Activated CD4-positive, alpha-beta T cell treated with anti-CD3 and anti-CD28 coated beads, Interleukin-2, amount 50 U/mL, for 24 hours (primary cell): ENCODE results near the gene RCHY1.
"Not testable (repeated sequence)": the region's sequence is repeated elsewhere in the genome, so short reads cannot be mapped to it uniquely, and the experiment has no call there.

Experiments used
- DNase-seq, 2 donors: peaks; one replicate each; pipeline ENCODE4 v3.0.0-alpha.2; 2020; ENCODE audit warnings: low read depth in 1 of 2, low spot score in 1 of 2

The RCHY1 gene

GRCh38 chr4:75516144-75516543 is 1.9 kb upstream of the RCHY1 start:
- DNase-seq: no peak

DNA sequence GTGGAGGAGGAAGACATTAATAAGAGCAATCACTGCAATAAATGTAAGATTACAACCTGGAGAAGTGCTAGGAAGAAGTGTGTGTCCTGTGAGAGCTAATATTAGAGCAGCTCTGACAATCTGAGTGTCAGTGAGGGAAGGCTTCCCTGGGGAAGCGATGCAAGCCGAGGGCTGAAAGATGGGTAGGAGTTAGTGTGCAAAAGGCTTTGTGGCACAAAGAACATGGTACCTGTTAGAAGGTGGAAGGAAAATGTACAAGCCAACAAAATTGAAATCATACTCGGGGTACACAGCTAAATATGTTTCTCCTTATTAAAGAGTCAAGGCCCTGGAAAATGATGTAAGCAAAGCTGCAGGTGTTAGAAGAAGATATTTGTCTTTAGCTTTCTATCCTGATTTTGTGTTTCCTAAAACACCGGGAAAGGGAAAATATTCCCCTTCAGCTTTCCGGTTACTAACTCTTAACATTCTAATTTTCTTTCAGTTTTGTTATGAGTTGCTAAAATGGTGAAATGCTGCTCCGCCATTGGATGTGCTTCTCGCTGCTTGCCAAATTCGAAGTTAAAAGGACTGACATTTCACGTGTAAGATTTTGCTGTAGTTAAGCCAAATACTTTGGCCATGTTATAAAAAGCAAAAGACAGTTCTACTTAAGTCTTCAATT is 878 bp upstream of the RCHY1 start:
- peak in 1 of 2 donors; percentile 1 for DNase-seq

DNA sequence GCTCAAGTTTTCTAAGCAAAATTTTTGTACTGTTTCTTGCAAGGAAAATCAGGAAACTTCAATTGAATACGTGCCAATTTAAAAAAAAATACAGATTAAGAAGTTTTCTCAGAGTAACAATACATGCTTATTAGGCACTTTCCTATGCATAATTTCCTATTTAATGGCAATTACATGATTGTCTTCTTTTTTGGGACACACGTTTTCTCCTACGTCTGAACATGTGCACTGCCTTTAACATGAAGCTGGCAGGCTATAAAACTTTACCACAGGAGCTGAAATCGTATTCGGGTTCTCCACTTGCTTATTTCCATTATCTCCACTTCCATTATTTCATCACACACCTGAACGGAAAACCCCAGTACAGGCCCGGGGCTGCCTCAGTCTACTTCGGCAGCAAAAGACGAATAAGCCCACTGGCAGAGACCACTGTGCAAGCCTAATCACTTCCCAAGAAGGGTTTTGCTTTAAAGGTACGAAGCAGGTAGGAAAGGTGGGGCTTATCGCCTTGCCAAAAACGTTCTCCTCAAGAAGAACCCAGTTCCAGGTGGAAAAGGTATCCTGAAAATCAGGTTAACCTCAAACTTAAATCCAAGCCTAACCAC is 575 bp downstream of the RCHY1 start:
- DNase-seq: peak in 1 of 2 donors; percentile 1

DNA sequence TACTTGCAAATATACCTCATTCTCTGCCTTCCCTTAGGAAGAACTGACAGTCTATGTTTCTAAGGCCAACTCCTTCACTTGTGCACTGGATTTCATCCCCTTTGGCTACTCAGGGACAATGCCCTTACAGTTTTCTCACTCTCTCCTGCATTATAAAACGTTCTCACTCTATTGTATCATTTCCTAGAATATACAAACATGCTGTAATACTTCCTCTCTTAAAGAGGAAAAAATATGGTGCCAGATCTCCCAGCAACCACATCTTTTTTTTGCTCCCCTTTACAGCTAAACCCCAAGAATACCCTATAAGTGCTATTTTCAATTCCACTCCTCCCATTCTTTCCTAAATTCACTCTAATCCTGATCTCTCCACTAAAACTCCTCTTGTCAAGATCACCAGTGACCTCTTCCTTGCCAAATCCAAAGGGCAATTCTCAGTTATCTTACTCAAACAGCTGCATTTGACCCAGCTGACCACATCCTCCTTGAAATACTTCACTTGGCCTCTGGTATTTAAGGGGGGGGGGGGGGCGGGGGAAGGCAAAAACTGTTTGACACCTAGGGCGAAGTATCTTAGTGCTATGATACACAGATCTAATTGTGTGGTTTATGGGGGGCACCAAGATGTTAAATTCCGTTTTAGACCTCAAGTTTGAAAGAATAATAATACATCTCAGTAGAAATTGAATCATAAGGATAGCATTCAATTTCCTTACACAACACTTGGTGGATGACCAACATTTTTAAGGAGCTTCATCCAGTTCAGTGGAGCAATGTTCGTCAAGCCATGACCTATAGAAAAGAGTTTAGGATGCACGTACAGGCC is 1.6 kb downstream of the RCHY1 start:
- DNase-seq: no peak

DNA sequence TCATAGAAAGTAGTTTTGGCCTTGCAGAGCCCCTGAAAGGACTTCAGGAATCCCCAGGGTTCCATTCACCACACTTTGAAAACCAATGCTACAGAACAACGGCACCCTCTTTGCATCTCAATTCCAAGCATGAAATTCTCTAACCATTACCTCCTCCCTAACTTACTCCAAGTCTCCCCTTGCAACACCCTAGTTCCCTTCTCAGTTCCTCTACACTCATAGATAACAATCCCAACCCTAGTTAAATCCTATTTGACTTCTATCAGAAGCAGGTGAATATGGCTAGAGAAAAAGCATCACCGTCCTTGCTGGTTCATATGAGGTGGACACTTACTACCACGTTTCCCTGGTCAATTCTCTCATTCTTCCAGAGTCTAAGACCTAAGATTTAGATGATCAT is 2.4 kb downstream of the RCHY1 start:
- DNase-seq: no peak

- not testable (repeated sequence) for DNase-seq
Observed at GRCh38 chr4:75509592-75509991, 4.6 kb downstream of the RCHY1 start.

GRCh38 chr4:75505630-75506029 is 8.6 kb downstream of the RCHY1 start:
- DNase-seq: no peak

- DNase-seq: no peak
Observed at GRCh38 chr4:75502671-75503070, 11.5 kb downstream of the RCHY1 start.

DNA sequence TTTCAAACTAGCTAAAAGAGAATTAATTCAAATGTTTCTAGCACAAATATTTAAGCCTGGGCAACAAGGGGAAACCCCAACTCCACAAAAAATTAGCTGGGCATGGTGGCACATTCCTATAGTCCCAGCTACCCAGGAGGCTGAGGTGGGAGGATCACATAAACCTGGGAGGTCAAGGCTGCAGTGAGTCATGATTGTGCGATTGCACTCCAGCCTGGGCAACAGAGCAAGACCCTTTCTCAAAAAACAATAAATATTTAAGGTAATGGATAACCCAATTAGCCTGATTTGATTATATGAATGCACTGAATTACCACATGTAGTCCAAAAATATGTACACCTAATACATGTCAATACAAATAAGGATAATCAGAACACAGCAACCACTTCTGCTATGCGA is 14.3 kb downstream of the RCHY1 start:
- no peak for DNase-seq

DNA sequence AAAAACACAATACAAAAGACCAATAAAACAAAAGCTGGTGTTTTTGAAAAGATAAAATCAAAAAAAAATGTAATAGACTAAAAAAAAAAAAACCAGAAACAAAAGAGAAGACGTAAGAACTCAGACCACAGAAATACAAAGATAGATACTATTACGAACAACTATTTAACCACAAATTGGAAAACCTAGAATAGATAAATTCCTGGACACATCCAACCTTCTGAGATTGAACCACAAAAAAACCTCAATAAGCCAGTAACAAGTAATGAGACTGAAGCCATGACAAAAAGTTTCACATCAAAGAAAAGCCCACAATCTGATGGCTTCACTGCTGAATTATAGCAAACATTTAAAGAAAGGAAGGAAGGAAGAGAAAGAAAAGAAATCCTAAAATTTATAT is 16.2 kb downstream of the RCHY1 start:
- no peak for DNase-seq

DNA sequence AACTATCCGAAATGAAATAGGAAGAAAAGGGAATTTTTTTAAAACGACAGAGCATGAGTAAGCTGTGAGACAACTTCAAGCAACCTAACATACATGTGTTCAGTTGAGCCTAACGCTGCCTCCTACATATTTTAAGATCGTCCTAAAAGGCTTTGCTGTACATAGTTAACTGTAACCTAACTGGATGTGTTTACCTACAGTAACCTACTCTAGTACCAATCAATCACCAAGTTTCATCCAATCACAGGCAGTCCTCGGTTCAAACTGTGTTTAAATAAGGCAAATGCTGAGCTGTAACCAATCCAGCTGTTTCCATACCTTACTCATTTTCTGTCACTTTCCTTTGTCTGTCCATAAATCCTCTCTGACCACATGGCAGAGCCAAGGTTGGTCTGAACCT is 17.1 kb downstream of the RCHY1 start:
- DNase-seq: no peak

DNA sequence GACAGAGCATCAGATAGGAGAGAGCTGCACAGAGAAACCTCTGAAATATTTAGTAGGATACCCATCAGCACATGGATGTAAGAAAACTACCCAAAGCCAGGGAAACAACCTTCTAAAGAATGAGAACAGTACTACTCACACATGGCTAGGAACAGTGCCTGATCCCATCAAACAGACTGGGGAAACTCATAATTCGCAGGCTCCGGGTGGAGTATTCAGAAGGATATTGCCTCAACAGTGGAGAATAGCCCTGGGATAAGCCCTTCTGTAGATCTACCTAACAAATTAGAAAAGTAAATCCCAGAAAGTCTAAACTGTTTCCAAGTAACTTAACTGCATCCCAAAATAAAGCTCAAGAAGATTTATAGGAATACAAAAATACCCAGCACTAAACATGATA is 17.8 kb downstream of the RCHY1 start:
- DNase-seq: no peak

DNA sequence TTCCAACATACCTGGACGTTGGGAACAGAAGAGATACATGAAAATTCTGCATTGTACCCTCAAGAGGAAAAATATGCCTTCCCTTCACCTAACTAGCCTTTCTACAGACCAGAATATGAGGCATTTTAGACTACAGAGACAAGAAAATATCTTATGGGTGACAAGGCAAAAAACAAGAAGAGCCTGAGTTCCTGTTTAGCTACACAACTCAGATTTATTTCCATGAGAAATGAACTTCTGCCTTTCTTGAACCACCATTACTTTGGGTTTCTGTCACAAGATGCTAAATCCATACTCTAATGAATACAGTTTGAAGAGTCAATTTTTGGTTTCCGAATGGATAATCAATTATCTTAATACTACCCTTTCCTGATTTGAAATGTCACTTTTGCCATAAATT is 18.7 kb downstream of the RCHY1 start:
- DNase-seq: no peak

- no peak for DNase-seq
Observed at GRCh38 chr4:75494563-75494962, 19.6 kb downstream of the RCHY1 start.

GRCh38 chr4:75490155-75490554 is 24.0 kb downstream of the RCHY1 start:
- no peak for DNase-seq

DNA sequence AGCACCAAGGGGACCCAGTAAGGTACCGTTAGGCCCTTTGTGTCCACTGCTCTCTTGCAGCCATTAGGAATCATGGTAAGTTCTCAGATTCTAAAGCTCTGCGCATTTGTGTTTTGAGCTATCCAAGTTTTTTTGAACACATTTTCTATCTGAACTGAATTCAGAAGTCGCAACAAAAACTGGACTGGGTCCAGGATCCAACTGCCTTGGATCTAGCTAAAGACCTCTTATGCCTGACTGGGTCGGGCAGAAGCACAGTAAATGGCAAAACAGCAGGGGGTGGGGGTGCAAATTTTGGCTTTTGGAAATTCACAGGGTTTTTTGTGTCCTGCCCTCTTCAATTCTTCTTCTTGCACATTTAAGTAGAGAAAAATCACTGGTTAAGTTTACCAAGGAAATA is 30.0 kb downstream of the RCHY1 start:
- no peak for DNase-seq

- no peak for DNase-seq
Observed at GRCh38 chr4:75477201-75477600, 37.0 kb downstream of the RCHY1 start.

DNA sequence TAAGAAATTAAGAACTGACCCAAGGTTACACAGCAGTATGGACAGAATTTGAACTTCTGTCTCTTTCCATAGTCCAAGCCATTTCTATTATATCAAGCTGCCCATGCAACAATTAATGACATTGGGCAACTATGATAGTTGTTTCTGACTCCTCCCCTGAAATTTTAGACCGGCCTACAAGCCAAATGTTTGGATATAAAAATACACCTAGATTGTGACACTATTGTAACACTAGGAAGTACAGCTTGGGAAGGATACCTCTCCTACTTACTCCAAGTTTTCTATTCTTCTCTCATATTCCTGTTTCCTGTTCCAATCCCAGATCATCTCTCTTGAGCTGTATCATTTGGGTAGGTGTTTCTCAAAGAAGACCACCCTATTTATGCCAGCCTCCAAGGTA is 43.5 kb downstream of the RCHY1 start:
- DNase-seq: no peak

DNA sequence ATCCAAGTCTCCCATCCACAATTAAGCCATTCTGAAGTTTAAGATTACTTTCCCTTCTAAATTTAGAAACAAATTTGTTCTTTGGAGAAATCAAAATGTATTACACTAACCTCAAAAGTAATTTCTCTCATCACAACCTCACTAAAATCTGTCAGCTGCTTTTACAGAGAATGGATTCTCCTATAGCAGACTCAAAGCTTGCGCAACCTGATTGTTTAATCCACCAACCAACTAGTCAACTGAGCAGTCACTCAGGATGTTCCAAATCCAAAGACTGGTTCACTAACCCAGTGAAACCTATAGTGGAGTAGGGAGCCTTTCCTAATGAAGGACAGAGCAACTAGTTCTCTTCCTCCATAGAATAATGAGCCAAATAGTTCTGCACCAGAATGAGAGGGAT is 44.3 kb downstream of the RCHY1 start:
- DNase-seq: no peak

DNA sequence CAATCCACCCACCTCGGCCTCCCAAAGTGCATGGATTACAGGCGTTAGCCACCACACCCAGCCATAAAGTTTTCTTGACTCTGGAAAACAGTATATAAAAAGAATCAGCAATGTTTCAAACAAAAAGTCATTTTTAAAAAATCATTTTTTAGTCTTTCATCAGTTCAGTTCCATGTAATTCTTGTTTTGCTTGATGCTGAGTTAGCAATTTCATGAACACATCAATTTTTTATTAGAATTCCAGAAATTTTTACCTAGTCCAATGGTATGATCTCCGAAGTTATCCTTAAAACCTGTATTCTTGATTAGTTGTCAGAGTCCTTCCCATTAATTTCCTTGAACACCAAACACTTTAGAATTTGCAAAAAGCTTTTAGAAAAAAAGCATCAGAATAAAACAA is 56.8 kb downstream of the RCHY1 start:
- DNase-seq: no peak

DNA sequence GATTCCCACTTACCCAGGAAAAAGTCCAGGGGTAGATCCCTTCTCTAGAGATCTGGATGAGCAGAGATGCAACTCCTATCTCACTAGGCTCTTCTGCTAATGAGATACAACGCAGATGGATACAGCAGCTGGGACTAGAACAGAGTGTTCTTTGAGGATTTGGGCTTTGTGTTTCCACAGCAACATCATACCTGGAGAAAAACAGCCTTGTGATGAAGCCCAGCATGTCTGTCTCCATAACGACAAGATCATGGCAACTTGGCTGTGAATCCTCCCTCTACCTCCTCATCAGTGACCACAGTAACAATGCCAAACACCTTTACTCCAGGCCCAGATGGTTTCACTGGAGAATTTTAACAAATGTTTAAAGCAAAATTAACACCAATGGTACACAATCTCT is 80.1 kb downstream of the RCHY1 start:
- no peak for DNase-seq

GRCh38 chr4:75432683-75433082 is 81.5 kb downstream of the RCHY1 start:
- no peak for DNase-seq
